Bronchial epithelial cell (primary cell): ENCODE measurements around the gene TUBA4B. TPM values are rescaled to one million over a fixed set of nuclear protein-coding genes. Genes with fewer than 3 reads are reported as not detected.
"Not testable (repeated sequence)": the region's sequence is repeated elsewhere in the genome, so short reads cannot be mapped to it uniquely, and the experiment has no call there.

Experiments
- DNase-seq: peaks from one replicate; pipeline ENCODE4 v3.0.0-alpha.2; 2010; ENCODE audit warnings: low read depth
- FAIRE-seq: peaks from 2 replicates; lab custom pipeline; 2011; peaks lifted over from hg19 to GRCh38; lab: Jason Lieb, UNC
- H3K27me3 ChIP-seq: 2 replicates; pipeline ENCODE4 v1.5.1; 2011; ENCODE audit warnings: low read length; ENCODE audit not compliant: control insufficient read depth, insufficient read depth
- H3K36me3 ChIP-seq: 2 replicates; pipeline ENCODE4 v1.5.1; 2011; ENCODE audit warnings: low read length; ENCODE audit not compliant: control insufficient read depth, insufficient read depth
- H3K4me3 ChIP-seq: 2 replicates; pipeline ENCODE4 v1.5.1; 2011; ENCODE audit warnings: mild to moderate bottlenecking, low read depth, low read length, control low read depth
- CTCF ChIP-seq: IDR thresholded peaks from 2 replicates; pipeline ENCODE4 v1.5.1; 2011; ENCODE audit warnings: mild to moderate bottlenecking, moderate library complexity, low read length, control low read depth, inconsistent platforms; ENCODE audit not compliant: insufficient read depth, severe bottlenecking
- total RNA-seq: library from RNA; depleted of rRNA; stranded (reverse); fragments of >200 nt; gene quantifications from 2 replicates; pipeline ENCODE4 v1.2.1, GENCODE V29; 2014

The TUBA4B gene
- total RNA-seq, 1 donor from 2014 or later, result not detected

- peaks cover 23% of the 10 kb centered on the region for H3K36me3 ChIP-seq
- FAIRE-seq (no peak), DNase-seq (no peak)
- no peaks in the 10 kb centered on the region for H3K27me3 ChIP-seq
- TF ChIP-seq CTCF, result no peak
- H3K4me3 ChIP-seq, result peak overlapping the region; percentile 93
Measured at GRCh38 chr2:219251656-219252055, 1.4 kb upstream of the TUBA4B start.

DNA sequence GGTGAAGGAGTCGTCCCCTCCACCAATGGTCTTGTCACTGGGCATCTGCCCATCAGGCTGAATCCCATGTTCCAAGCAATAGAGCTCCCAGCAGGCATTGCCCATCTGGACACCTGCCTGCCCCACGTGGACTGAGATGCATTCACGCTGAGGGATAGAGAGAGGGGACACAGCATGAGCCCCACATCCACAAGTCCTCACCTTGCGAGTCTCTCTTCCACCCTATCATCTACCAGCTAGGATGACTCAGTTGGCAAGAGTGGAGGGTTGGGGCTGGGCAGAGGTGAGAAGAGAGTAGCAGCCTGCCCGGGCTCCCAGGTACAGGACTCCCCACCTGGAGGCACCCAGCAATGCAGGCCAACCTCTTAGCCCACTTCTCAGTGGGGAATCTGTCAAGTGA is 959 bp upstream of the TUBA4B start:
- peak; percentile 75 for DNase-seq
- H3K27me3 ChIP-seq, result no peaks in the 10 kb centered on the region
- peak; percentile 18 for TF ChIP-seq CTCF
- FAIRE-seq, result no peak
- H3K4me3 ChIP-seq, result peak overlapping the region; percentile 93
- H3K36me3 ChIP-seq, result peaks cover 23% of the 10 kb centered on the region

DNA sequence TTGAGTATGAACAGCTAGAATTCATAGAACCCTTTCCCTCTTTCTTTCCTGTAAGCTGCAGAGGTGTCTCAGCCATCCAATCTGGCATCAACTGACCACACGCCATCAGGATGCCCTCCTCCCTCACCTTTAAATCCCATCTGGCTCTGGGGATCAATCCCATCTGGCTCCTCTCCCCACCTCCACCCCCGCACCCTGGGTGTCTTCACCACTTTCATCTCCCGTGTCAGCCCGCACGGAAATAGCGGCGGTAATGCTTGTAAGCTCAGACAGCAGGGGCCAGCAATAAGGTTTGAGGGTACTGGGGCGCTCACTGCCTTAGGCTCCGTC is 508 bp upstream of the TUBA4B start:
- Histone ChIP-seq H3K36me3 (peaks cover 23% of the 10 kb centered on the region), H3K4me3 (peak overlapping the region; percentile 93), H3K27me3 (no peaks in the 10 kb centered on the region)
- DNase-seq (no peak), FAIRE-seq (no peak)
- no peak for TF ChIP-seq CTCF

DNA sequence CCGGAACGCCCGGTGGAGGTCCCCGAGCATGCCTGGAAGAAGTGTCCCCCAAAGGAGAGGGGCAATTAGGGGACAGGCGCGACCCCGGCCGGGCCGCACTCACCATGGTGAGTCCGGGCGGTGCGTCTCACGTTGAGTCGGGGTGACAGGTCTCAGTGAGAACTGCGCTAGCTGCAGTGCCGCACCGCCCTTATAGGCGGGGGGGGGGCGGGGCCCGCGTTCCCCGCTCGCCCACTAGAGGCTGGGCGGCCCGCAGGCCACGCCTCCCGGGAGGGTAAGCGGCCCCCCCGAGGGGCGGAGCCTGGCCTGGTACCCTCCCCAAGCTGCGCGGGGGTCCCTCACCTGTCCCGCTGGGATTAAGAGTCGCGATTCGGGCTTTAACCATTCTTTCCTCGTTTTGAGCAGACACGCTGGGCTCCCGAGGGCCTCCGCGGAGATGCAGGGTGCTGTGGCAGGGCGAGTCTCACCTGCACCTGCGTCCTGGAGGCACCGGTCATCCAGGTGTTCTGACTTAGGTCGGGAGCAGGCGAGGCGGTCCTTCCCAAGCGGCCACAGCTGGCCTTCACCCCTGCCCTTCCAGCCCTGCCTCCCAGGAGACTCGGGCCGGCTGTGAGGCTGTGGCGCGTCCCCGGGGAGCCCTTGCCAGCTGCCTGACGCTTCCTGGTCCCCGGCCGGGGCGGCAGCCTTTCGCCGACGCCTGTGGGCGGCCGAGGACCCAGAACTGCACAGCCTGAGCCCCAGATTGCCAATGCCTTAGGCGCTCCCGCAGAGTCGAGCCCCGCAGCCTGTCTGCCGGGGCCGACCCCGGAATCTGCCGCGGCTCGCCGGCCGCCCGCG is 928 bp downstream of the TUBA4B start, which contains the start of gene TUBA4A:
Gene TUBA4A (minus strand): TSS at position 166 of the 837 bp plus-strand sequence. CDS start 60 bp downstream, at position 106.
- FAIRE-seq (no peak), DNase-seq (peak; percentile 61)
- peak within 1 kb of the TSS; percentile 93 for H3K4me3 ChIP-seq
- peak; percentile 10 for TF ChIP-seq CTCF
- H3K36me3 ChIP-seq, result peaks cover 17% of the 10 kb centered on the region
- no peaks in the 10 kb centered on the region for H3K27me3 ChIP-seq

GRCh38 chr2:219254590-219255201 is 1.7 kb downstream of the TUBA4B start:
- TF ChIP-seq CTCF, result no peak
- FAIRE-seq (no peak), DNase-seq (no peak)
- Histone ChIP-seq H3K4me3 (peak overlapping the region; percentile 93), H3K36me3 (peaks cover 17% of the 10 kb centered on the region), H3K27me3 (no peaks in the 10 kb centered on the region)

DNA sequence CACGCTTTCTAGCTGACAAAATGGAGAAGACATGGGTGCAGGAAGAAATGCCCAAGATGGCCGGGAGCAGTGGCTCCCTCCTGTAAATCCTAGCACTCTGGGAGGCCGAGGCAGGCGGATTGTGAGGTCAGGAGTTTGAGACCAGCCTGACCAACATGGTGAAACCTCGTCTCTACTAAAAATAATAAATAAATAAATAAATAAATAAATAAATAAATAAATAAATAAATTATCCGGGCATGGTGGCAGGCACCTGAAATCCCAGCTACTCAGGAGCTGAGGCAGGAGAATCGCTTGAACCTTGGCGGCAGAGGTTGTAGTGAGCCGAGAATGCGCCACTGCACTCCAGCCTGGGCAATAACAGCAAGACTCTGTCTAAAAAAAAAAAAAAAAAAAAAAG is 5.9 kb downstream of the TUBA4B start:
- FAIRE-seq, H3K4me3 ChIP-seq, H3K36me3 ChIP-seq, DNase-seq, H3K27me3 ChIP-seq: not testable (repeated sequence)
